AG04450 (cell line): ENCODE data around the gene PTGFRN. TPM values are rescaled to one million over a fixed set of nuclear protein-coding genes. Genes with fewer than 3 reads are reported as not detected.
"Not testable (repeated sequence)": the region's sequence is repeated elsewhere in the genome, so short reads cannot be mapped to it uniquely, and the experiment has no call there.

ENCODE experiments used
- CTCF ChIA-PET: fragments of 300-600, 350-600 bp; formaldehyde crosslinking; extraction: SDS; loops from one replicate; lab custom pipeline; 2022; ENCODE audit warnings: antibody characterized with exemption, inconsistent platforms; lab: Charles Lee
- POLR2A ChIA-PET: fragments of 350-600 bp; formaldehyde crosslinking; extraction: SDS; loops from one replicate; lab custom pipeline; 2021; ENCODE audit warnings: antibody characterized with exemption, inconsistent platforms; lab: Yijun Ruan, JAX
- DNase-seq: peaks from one replicate; pipeline ENCODE4 v3.0.0-alpha.2; 2011; ENCODE audit warnings: low read depth, low spot score
- H3K27ac ChIP-seq: one replicate; pipeline ENCODE4 v1.5.1; 2012; ENCODE audit warnings: low read depth, low read length, control low read depth
- H3K27me3 ChIP-seq: one replicate; pipeline ENCODE4 v1.6.0; 2012; ENCODE audit warnings: low read length; ENCODE audit not compliant: control insufficient read depth, insufficient read depth
- H3K4me3 ChIP-seq: 2 replicates; pipeline ENCODE4 v1.5.1; 2011; ENCODE audit warnings: mild to moderate bottlenecking, low read depth, low read length, control low read depth
- H3K9me3 ChIP-seq: 2 replicates; pipeline ENCODE4 v1.5.1; 2012; ENCODE audit warnings: low read length; ENCODE audit not compliant: control insufficient read depth, insufficient read depth
- polyA plus RNA-seq: library from polyadenylated mRNA; depleted of rRNA; stranded (reverse); fragments of >200 nt; gene quantifications from 2 replicates; pipeline ENCODE4 v1.2.3, GENCODE V29; 2011
- TF ChIP-seq, protein P1 (sequence below): IDR thresholded peaks from 2 replicates; pipeline ENCODE4 v1.5.1; 2011; ENCODE audit warnings: low read depth, low read length, control low read depth, inconsistent platforms

The PTGFRN gene
- polyA plus RNA-seq, 1 experiment = 0.46 TPM

GRCh38 chr1:116931016-116931918 lies 21.6 kb downstream of the PTGFRN start:
- ChIA-PET CTCF (no interaction called here), POLR2A (no interaction called here)
- TF ChIP-seq, protein P1, sequence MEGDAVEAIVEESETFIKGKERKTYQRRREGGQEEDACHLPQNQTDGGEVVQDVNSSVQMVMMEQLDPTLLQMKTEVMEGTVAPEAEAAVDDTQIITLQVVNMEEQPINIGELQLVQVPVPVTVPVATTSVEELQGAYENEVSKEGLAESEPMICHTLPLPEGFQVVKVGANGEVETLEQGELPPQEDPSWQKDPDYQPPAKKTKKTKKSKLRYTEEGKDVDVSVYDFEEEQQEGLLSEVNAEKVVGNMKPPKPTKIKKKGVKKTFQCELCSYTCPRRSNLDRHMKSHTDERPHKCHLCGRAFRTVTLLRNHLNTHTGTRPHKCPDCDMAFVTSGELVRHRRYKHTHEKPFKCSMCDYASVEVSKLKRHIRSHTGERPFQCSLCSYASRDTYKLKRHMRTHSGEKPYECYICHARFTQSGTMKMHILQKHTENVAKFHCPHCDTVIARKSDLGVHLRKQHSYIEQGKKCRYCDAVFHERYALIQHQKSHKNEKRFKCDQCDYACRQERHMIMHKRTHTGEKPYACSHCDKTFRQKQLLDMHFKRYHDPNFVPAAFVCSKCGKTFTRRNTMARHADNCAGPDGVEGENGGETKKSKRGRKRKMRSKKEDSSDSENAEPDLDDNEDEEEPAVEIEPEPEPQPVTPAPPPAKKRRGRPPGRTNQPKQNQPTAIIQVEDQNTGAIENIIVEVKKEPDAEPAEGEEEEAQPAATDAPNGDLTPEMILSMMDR = no peak
- Histone ChIP-seq H3K27me3 (no peaks in the 10 kb centered on the region), H3K9me3 (no peaks in the 10 kb centered on the region), H3K4me3 (no peak overlapping the region), H3K27ac (no peak overlapping the region)
- DNase-seq = no peak

DNA sequence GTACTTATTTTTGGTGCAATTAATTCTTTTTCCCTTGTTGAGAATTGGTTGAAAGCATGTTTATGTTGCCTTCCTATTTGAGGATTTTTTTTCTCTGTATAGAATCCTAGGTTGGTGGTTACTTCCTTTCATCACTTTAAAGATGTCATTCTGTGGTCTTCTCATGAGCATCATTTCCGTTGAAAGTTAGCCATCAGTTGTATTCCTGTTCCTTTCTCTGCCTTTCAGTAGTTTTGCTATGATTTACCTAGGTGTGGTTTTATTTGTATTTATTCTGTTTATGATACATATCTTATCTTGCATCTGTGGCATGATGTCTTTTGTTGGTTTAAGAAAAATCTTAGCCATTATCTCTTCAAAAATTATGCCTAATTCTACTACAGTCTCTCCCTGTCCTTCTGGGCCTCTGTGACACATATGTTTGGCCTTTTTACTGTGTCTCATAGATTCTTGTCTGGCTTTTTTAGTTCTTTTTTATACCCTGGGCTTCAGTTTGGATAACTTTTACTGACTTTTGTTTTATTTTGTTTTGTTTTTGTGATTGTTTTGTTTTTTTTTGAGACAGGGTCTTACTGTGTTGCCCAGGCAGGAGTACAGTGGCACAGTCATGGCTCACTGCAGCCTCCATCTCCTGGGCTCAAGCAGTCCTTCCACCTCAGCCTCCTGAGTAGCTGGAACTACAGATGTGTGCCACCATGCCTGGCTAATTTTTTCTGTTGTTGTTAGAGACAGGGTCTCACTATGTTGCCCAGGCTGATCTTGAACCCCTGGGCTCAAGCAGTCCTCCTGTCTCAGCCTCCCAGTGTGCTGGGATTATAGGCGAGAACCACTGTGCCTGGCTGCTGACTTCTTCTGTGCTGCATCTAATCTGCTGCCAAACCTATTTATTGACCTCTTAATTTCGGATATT lies 24.1 kb downstream of the PTGFRN start:
- ChIA-PET POLR2A (no interaction called here), CTCF (interaction anchor here (0.5 to 0.6 kb wide), 2 partner anchors 11 to 256 kb away, joined by 3 to 8 read pairs; no protein-coding TSS in a partner anchor)
- Histone ChIP-seq H3K9me3 (no peaks in the 10 kb centered on the region), H3K27me3 (no peaks in the 10 kb centered on the region), H3K27ac (no peak overlapping the region), H3K4me3 (no peak overlapping the region)
- DNase-seq = no peak
- TF ChIP-seq, protein P1 = no peak

DNA sequence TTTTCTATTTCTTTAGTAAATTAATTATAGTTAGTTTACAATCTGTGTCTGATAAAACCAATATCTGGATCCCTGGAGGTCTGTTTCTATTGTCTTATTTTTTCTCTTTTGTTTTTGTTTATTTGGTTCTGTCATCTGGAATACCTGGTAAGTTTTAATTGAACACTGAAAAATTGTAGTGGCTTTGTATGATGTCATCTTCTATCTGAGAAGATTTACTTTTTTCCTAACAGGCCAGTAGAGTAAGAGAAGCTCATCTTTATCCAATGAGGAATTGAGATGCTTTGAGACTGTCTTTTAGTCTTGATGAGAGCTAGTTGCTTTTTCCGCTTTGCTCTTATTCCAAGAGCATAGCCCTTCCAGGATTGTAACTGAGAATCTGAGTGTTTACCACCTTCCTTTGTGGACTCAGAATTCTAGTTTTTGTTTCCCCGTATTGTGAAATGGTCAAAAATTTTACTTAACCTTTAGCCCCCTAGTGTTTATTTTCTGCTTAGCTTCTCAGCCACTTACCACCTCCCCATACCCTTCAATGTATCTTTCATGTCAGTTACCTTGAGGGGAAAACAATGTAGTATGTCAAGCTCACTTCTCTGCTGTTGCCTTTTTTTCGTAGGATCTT lies 25.0 kb downstream of the PTGFRN start:
- no peaks in the 10 kb centered on the region for H3K27me3 ChIP-seq
- H3K4me3 ChIP-seq = no peak overlapping the region
- H3K27ac ChIP-seq = no peak overlapping the region
- no peaks in the 10 kb centered on the region for H3K9me3 ChIP-seq
- POLR2A ChIA-PET = no interaction called here
- no peak for DNase-seq
- CTCF ChIA-PET = no interaction called here
- TF ChIP-seq, protein P1 = 0 out of 2 replicates have a peak, but pooled peaks have one; percentile 3

DNA sequence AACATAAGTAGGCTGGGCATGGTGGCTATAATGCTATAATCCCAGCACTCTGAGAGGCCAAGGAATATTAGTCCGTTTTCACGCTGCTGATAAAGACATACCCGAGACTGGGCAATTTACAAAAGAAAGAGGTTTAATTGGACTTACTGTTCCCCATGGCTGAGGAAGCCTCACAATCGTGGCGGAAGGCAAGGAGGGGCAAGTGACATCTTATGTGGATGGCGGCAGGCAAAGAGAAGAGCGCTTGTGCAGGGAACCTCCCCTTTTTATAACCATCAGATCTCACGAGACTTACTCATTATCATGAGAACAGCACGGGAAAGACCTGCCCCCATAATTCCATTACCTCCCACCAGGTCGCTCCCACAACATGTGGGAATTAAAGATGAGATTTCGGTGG lies 28.5 kb downstream of the PTGFRN start:
- H3K27me3 ChIP-seq = no peaks in the 10 kb centered on the region
- H3K4me3 ChIP-seq = no peak overlapping the region
- no peak overlapping the region for H3K27ac ChIP-seq
- CTCF ChIA-PET = no interaction called here
- DNase-seq = no peak
- TF ChIP-seq, protein P1 = no peak
- POLR2A ChIA-PET = no interaction called here
- no peaks in the 10 kb centered on the region for H3K9me3 ChIP-seq

DNA sequence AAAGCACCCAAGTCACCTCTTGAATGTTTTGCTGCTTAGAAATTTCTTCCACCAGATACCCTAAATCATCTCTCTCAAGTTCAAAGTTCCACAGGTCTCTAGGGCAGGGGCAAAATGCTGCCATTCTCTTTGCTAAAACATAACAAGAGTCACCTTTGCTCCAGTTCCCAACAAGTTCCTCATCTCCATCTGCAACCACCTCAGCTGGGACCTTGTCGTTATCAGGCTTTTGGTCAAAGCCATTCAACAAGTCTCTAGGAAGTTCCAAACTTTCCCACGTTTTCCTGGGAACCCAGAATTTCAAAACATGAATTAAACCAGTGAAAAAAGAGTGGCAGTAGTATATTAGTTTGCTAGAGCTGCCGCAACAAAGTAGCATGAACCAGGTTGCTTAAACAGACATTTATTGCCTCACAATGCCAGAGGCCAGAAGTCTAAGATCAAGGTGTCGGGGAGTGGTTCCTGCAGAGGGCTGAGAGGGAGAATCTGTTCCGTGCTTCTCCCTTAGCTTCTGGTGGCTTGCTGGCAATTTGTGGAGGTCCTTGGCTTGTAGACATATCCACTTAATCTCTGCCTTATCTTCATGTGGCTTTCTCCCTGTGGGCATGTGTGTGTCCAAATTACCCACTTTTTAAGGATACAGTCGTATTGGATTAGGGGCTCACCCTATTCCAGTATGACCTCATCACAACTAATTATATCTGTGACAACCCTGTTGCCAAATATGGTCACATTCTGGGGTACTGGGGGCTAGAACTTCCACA lies 30.2 kb downstream of the PTGFRN start:
- DNase-seq, H3K9me3 ChIP-seq, H3K4me3 ChIP-seq, CTCF ChIA-PET, H3K27me3 ChIP-seq, H3K27ac ChIP-seq, POLR2A ChIA-PET: not testable (repeated sequence)
